Central memory CD8-positive, alpha-beta T cell (primary cell): ENCODE results near the gene GTF3C5.
"Not testable (repeated sequence)": the region's sequence is repeated elsewhere in the genome, so short reads cannot be mapped to it uniquely, and the experiment has no call there.

ENCODE experiments used
- ATAC-seq: fragments of 150-1000 bp; cut with Tn5 transposase; replicated peaks from 2 replicates; pipeline ENCODE4 v1.10.0; 2022; ENCODE audit warnings: mild to moderate bottlenecking, moderate FRiP score, moderate number of reproducible peaks; ENCODE audit not compliant: poor library complexity, severe bottlenecking; ENCODE audit errors: extremely low read depth
- DNase-seq, 2 donors: peaks; one replicate each; pipeline ENCODE4 v3.0.0; 2021; ENCODE audit warnings: low spot score in 2 of 2
- H3K27ac Mint-ChIP-seq: one replicate; pipeline ENCODE4 v1.8.0; 2022; ENCODE audit warnings: low read depth, mild to moderate bottlenecking, moderate library complexity, mixed read lengths
- H3K27me3 Mint-ChIP-seq: one replicate; pipeline ENCODE4 v1.8.0; 2022; ENCODE audit warnings: mixed read lengths
- H3K36me3 Mint-ChIP-seq: one replicate; pipeline ENCODE4 v1.8.0; 2022; ENCODE audit warnings: mild to moderate bottlenecking, moderate library complexity, mixed read lengths; ENCODE audit not compliant: insufficient read depth
- H3K4me1 Mint-ChIP-seq: one replicate; pipeline ENCODE4 v1.8.0; 2022; ENCODE audit warnings: mixed read lengths
- H3K4me3 Mint-ChIP-seq: one replicate; pipeline ENCODE4 v1.8.0; 2022; ENCODE audit warnings: mild to moderate bottlenecking, moderate library complexity, mixed read lengths
- H3K9me3 Mint-ChIP-seq: one replicate; pipeline ENCODE4 v1.8.0; 2022; ENCODE audit warnings: mixed read lengths

GTF3C5 gene

GRCh38 chr9:133072210-133072609 is 41.4 kb downstream of the GTF3C5 start:
- H3K9me3 Mint-ChIP-seq, H3K27me3 Mint-ChIP-seq, H3K4me1 Mint-ChIP-seq, DNase-seq, H3K36me3 Mint-ChIP-seq, ATAC-seq, H3K4me3 Mint-ChIP-seq: not testable (repeated sequence)
- peak overlapping the region; percentile 72 for H3K27ac Mint-ChIP-seq

GRCh38 chr9:133073086-133074014 is 42.6 kb downstream of the GTF3C5 start:
- no peaks in the 10 kb centered on the region for H3K36me3 Mint-ChIP-seq
- no peaks in the 10 kb centered on the region for H3K27me3 Mint-ChIP-seq
- no peak overlapping the region for H3K27ac Mint-ChIP-seq
- H3K9me3 Mint-ChIP-seq = no peaks in the 10 kb centered on the region
- DNase-seq = no peak
- ATAC-seq = no peak
- no peaks in the 10 kb centered on the region for H3K4me1 Mint-ChIP-seq
- H3K4me3 Mint-ChIP-seq = no peak overlapping the region

GRCh38 chr9:133074111-133074651 is 43.4 kb downstream of the GTF3C5 start:
- no peak for DNase-seq
- no peak overlapping the region for H3K4me3 Mint-ChIP-seq
- no peaks in the 10 kb centered on the region for H3K36me3 Mint-ChIP-seq
- no peaks in the 10 kb centered on the region for H3K9me3 Mint-ChIP-seq
- no peaks in the 10 kb centered on the region for H3K27me3 Mint-ChIP-seq
- H3K4me1 Mint-ChIP-seq = no peaks in the 10 kb centered on the region
- ATAC-seq = no peak
- no peak overlapping the region for H3K27ac Mint-ChIP-seq

GRCh38 chr9:133075925-133076630 is 45.3 kb downstream of the GTF3C5 start:
- no peaks in the 10 kb centered on the region for H3K4me1 Mint-ChIP-seq
- H3K36me3 Mint-ChIP-seq = no peaks in the 10 kb centered on the region
- ATAC-seq (no peak), DNase-seq (no peak)
- H3K9me3 Mint-ChIP-seq = no peaks in the 10 kb centered on the region
- peaks cover 8% of the 10 kb centered on the region for H3K27me3 Mint-ChIP-seq
- no peak overlapping the region for H3K27ac Mint-ChIP-seq
- no peak overlapping the region for H3K4me3 Mint-ChIP-seq

- DNase-seq (no peak), ATAC-seq (no peak)
- Mint-ChIP-seq H3K4me1 (no peaks in the 10 kb centered on the region), H3K36me3 (no peaks in the 10 kb centered on the region), H3K9me3 (no peaks in the 10 kb centered on the region), H3K4me3 (no peak overlapping the region), H3K27ac (no peak overlapping the region), H3K27me3 (peaks cover 8% of the 10 kb centered on the region)
Observed at GRCh38 chr9:133076691-133077090, 45.9 kb downstream of the GTF3C5 start.

- ATAC-seq (no peak), DNase-seq (no peak)
- H3K36me3 Mint-ChIP-seq = no peaks in the 10 kb centered on the region
- no peaks in the 10 kb centered on the region for H3K9me3 Mint-ChIP-seq
- H3K27me3 Mint-ChIP-seq = peaks cover 8% of the 10 kb centered on the region
- H3K4me1 Mint-ChIP-seq = no peaks in the 10 kb centered on the region
- H3K27ac Mint-ChIP-seq = no peak overlapping the region
- no peak overlapping the region for H3K4me3 Mint-ChIP-seq
Observed at GRCh38 chr9:133078486-133078885, 47.7 kb downstream of the GTF3C5 start.

- DNase-seq (no peak), ATAC-seq (no peak)
- Mint-ChIP-seq H3K4me1 (no peaks in the 10 kb centered on the region), H3K36me3 (no peaks in the 10 kb centered on the region), H3K27ac (no peak overlapping the region), H3K9me3 (no peaks in the 10 kb centered on the region), H3K4me3 (no peak overlapping the region), H3K27me3 (peaks cover 8% of the 10 kb centered on the region)
Observed at GRCh38 chr9:133080161-133080560, 49.4 kb downstream of the GTF3C5 start.

GRCh38 chr9:133080786-133081779 is 50.3 kb downstream of the GTF3C5 start:
- DNase-seq, H3K4me1 Mint-ChIP-seq, H3K4me3 Mint-ChIP-seq, H3K27ac Mint-ChIP-seq, ATAC-seq, H3K27me3 Mint-ChIP-seq, H3K36me3 Mint-ChIP-seq, H3K9me3 Mint-ChIP-seq: not testable (repeated sequence)

- DNase-seq, H3K27me3 Mint-ChIP-seq, H3K36me3 Mint-ChIP-seq, H3K9me3 Mint-ChIP-seq, H3K4me3 Mint-ChIP-seq, H3K4me1 Mint-ChIP-seq, H3K27ac Mint-ChIP-seq, ATAC-seq: not testable (repeated sequence)
Observed at GRCh38 chr9:133081957-133082644, 51.3 kb downstream of the GTF3C5 start.

GRCh38 chr9:133083688-133084087 is 52.9 kb downstream of the GTF3C5 start:
- H3K4me1 Mint-ChIP-seq, H3K36me3 Mint-ChIP-seq, H3K27ac Mint-ChIP-seq, H3K4me3 Mint-ChIP-seq, H3K27me3 Mint-ChIP-seq, ATAC-seq, DNase-seq, H3K9me3 Mint-ChIP-seq: not testable (repeated sequence)

GRCh38 chr9:133086212-133086860 is 55.5 kb downstream of the GTF3C5 start:
- DNase-seq, H3K4me1 Mint-ChIP-seq, H3K9me3 Mint-ChIP-seq, H3K27me3 Mint-ChIP-seq, H3K36me3 Mint-ChIP-seq, H3K27ac Mint-ChIP-seq, H3K4me3 Mint-ChIP-seq, ATAC-seq: not testable (repeated sequence)
